DMS153 (cell line): ENCODE results near the gene PTPRG.

Source experiments
- DNase-seq: peaks from one replicate; lab custom pipeline; 2025; lab: John Stamatoyannopoulos, UW

PTPRG gene

GRCh38 chr3:61865466-61866152 is 304.2 kb downstream of the PTPRG start:
- no peak for DNase-seq

- no peak for DNase-seq
Observed at GRCh38 chr3:61866153-61866542, 304.8 kb downstream of the PTPRG start.

- DNase-seq, result no peak
Observed at GRCh38 chr3:61866961-61867461, 305.6 kb downstream of the PTPRG start.

GRCh38 chr3:61868499-61868898 is 307.1 kb downstream of the PTPRG start:
- no peak for DNase-seq

GRCh38 chr3:61869371-61869770 is 308.0 kb downstream of the PTPRG start:
- DNase-seq, result no peak

- no peak for DNase-seq
Observed at GRCh38 chr3:61871644-61872043, 310.3 kb downstream of the PTPRG start.

GRCh38 chr3:61872077-61872706 is 310.8 kb downstream of the PTPRG start:
- peak; percentile 53 for DNase-seq

- DNase-seq, result no peak
Observed at GRCh38 chr3:61875046-61875844, 313.9 kb downstream of the PTPRG start.

GRCh38 chr3:61875976-61876671 is 314.8 kb downstream of the PTPRG start:
- DNase-seq, result no peak

- no peak for DNase-seq
Observed at GRCh38 chr3:61876797-61877196, 315.4 kb downstream of the PTPRG start.

GRCh38 chr3:61877359-61878138 is 316.2 kb downstream of the PTPRG start:
- DNase-seq, result no peak

- no peak for DNase-seq
Observed at GRCh38 chr3:61882253-61882652, 320.9 kb downstream of the PTPRG start.

- no peak for DNase-seq
Observed at GRCh38 chr3:61884794-61885193, 323.4 kb downstream of the PTPRG start.

GRCh38 chr3:61885414-61885813 is 324.0 kb downstream of the PTPRG start:
- DNase-seq, result no peak

- no peak for DNase-seq
Observed at GRCh38 chr3:61887206-61887605, 325.8 kb downstream of the PTPRG start.

GRCh38 chr3:61889259-61889658 is 327.9 kb downstream of the PTPRG start:
- no peak for DNase-seq

GRCh38 chr3:61890167-61890566 is 328.8 kb downstream of the PTPRG start:
- no peak for DNase-seq

GRCh38 chr3:61890586-61890985 is 329.2 kb downstream of the PTPRG start:
- DNase-seq, result no peak

- no peak for DNase-seq
Observed at GRCh38 chr3:61892891-61893290, 331.5 kb downstream of the PTPRG start.

GRCh38 chr3:61893840-61894566 is 332.6 kb downstream of the PTPRG start:
- no peak for DNase-seq
